Panc1 (cell line): ENCODE data around the gene FKBP4.

ENCODE experiments used
- POLR2AphosphoS5 ChIP-seq: IDR thresholded peaks from 2 replicates; pipeline ENCODE4 v1.6.1; 2012; ENCODE audit warnings: mild to moderate bottlenecking, low read depth, low read length, moderate library complexity
- SIN3A ChIP-seq: IDR thresholded peaks from 2 replicates; pipeline ENCODE4 v1.6.1; 2012; ENCODE audit warnings: low read depth, mild to moderate bottlenecking, low read length, moderate library complexity, borderline replicate concordance; ENCODE audit not compliant: insufficient read depth
- TF ChIP-seq, protein P1 (sequence below): fragments of 450-650 bp; IDR thresholded peaks from 2 replicates; pipeline ENCODE4 v1.5.1; 2017; ENCODE audit warnings: mild to moderate bottlenecking

DNA sequence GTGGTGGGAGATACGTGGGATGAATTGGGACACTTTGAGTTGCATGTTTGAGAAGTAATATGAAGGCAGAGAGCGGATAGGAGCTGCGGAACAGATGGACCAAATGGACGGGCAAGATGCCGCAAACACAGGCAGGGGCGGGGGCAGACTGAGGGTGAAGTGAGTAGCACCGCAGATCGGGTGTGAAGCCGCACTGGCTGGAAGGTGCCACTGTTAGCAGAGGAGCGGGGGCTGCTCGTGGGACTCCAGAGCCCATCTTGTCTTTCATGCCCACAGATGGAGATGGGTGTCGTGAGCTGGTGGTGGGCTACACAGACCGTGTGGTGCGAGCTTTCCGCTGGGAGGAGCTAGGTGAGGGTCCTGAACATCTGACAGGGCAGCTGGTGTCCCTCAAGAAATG, 25.0 kb downstream of the FKBP4 start:
- TF ChIP-seq, protein P1, sequence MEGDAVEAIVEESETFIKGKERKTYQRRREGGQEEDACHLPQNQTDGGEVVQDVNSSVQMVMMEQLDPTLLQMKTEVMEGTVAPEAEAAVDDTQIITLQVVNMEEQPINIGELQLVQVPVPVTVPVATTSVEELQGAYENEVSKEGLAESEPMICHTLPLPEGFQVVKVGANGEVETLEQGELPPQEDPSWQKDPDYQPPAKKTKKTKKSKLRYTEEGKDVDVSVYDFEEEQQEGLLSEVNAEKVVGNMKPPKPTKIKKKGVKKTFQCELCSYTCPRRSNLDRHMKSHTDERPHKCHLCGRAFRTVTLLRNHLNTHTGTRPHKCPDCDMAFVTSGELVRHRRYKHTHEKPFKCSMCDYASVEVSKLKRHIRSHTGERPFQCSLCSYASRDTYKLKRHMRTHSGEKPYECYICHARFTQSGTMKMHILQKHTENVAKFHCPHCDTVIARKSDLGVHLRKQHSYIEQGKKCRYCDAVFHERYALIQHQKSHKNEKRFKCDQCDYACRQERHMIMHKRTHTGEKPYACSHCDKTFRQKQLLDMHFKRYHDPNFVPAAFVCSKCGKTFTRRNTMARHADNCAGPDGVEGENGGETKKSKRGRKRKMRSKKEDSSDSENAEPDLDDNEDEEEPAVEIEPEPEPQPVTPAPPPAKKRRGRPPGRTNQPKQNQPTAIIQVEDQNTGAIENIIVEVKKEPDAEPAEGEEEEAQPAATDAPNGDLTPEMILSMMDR = no peak
- TF ChIP-seq POLR2AphosphoS5 (no peak), SIN3A (no peak)
